A673 (cell line): ENCODE results near the gene CA7. TPM values are rescaled to one million over a fixed set of nuclear protein-coding genes. Genes with fewer than 3 reads are reported as not detected.

Source experiments
- BruUV-seq: library from RNA; stranded (reverse); fragments of 400-500 nt; replicated peaks from 2 replicates; lab custom pipeline; 2021; lab: Mats Ljungman, UMichigan
- CTCF ChIA-PET: fragments of 300-600 bp; sonication (Branson Sonifier 250); formaldehyde crosslinking; loops from one replicate; lab custom pipeline; 2022; ENCODE audit warnings: antibody characterized with exemption; lab: Charles Lee
- POLR2A ChIA-PET: fragments of 300-600 bp; sonication (Branson Sonifier 250); formaldehyde crosslinking; loops from one replicate; lab custom pipeline; 2022; ENCODE audit warnings: antibody characterized with exemption; ENCODE audit not compliant: low non-redundant PET; lab: Charles Lee
- DNase-seq: peaks from one replicate; pipeline ENCODE4 v3.0.0-alpha.2; 2015; ENCODE audit warnings: low spot score
- H3K27ac ChIP-seq: fragments of 200-600 bp; sonication (generic); 2 replicates; pipeline ENCODE4 v1.5.1; 2016; ENCODE audit warnings: mixed run types, low read depth, mild to moderate bottlenecking, mixed read lengths, antibody characterized with exemption, low read length; ENCODE audit not compliant: poor library complexity, severe bottlenecking
- H3K27me3 ChIP-seq: fragments of 200-600 bp; sonication (generic); replicated peaks from 2 replicates; pipeline ENCODE4 v1.6.1; 2017; ENCODE audit warnings: mixed run types, low read depth, mild to moderate bottlenecking, mixed read lengths, antibody characterized with exemption, low read length; ENCODE audit not compliant: insufficient read depth, poor library complexity
- H3K36me3 ChIP-seq: fragments of 200-600 bp; sonication (generic); 2 replicates; pipeline ENCODE4 v1.6.1; 2016; ENCODE audit warnings: mixed run types, mild to moderate bottlenecking, mixed read lengths, antibody characterized with exemption, low read length; ENCODE audit not compliant: insufficient read depth, poor library complexity, severe bottlenecking
- H3K4me1 ChIP-seq: fragments of 200-600 bp; sonication (generic); 2 replicates; pipeline ENCODE4 v1.6.1; 2017; ENCODE audit warnings: mixed run types, mild to moderate bottlenecking, mixed read lengths, antibody characterized with exemption, low read length; ENCODE audit not compliant: insufficient read depth, poor library complexity, severe bottlenecking
- H3K4me3 ChIP-seq: fragments of 200-600 bp; sonication (generic); 2 replicates; pipeline ENCODE4 v1.5.1; 2016; ENCODE audit warnings: low read depth, mixed run types, mild to moderate bottlenecking, mixed read lengths, low read length; ENCODE audit not compliant: poor library complexity, severe bottlenecking
- H3K9me3 ChIP-seq: fragments of 200-600 bp; sonication (generic); 2 replicates; pipeline ENCODE4 v1.6.1; 2016; ENCODE audit warnings: mixed run types, low read depth, mild to moderate bottlenecking, mixed read lengths, antibody characterized with exemption, low read length; ENCODE audit not compliant: poor library complexity, severe bottlenecking
- CTCF ChIP-seq: fragments of 300-800, 200-600 bp; sonication (generic); conservative IDR thresholded peaks from 2 replicates; pipeline ENCODE4 v1.5.1; 2017; ENCODE audit warnings: low read depth, mild to moderate bottlenecking, antibody characterized with exemption, low read length, moderate library complexity, mixed read lengths
- EZH2 ChIP-seq: fragments of 200-600 bp; sonication (generic); IDR thresholded peaks from 2 replicates; pipeline ENCODE4 v1.6.1; 2017; ENCODE audit warnings: borderline replicate concordance, low read depth, mild to moderate bottlenecking, mixed read lengths, antibody characterized with exemption, low read length; ENCODE audit not compliant: poor library complexity, severe bottlenecking
- intact Hi-C: fragments of 100-400 bp; cut with micrococcal nuclease; formaldehyde crosslinking; loops from one replicate; pipeline ENCODE4 v1.10.0; 2022; ENCODE audit not compliant: unreplicated experiment
- total RNA-seq: library from RNA; stranded (reverse); gene quantifications from 2 replicates; pipeline ENCODE4 v1.2.3, GENCODE V29; 2021

Gene CA7
- total RNA-seq, 1 experiment from 2014 or later: not detected

- TF ChIP-seq EZH2 (no peak), CTCF (no peak)
- no peak overlapping the region for H3K4me3 ChIP-seq
- DNase-seq: no peak
- H3K4me1 ChIP-seq: peaks cover 20% of the 10 kb centered on the region
- intact Hi-C loops: no loop called here
- no TSS peak for BruUV-seq
- H3K9me3 ChIP-seq: no peaks in the 10 kb centered on the region
- no peaks in the 10 kb centered on the region for H3K36me3 ChIP-seq
- no peak overlapping the region for H3K27ac ChIP-seq
- H3K27me3 ChIP-seq: no peaks in the 10 kb centered on the region
- ChIA-PET POLR2A (no interaction called here), CTCF (no interaction called here)
These were observed 57.4 kb downstream of the CA7 start for GRCh38 chr16:66901626-66902025.

GRCh38 chr16:66902648-66903543 lies 58.7 kb downstream of the CA7 start:
- no peak for TF ChIP-seq CTCF
- TF ChIP-seq EZH2: no peak
- intact Hi-C loops: no loop called here
- Histone ChIP-seq H3K27ac (no peak overlapping the region), H3K27me3 (no peaks in the 10 kb centered on the region), H3K4me1 (peaks cover 20% of the 10 kb centered on the region), H3K4me3 (no peak overlapping the region), H3K36me3 (no peaks in the 10 kb centered on the region), H3K9me3 (no peaks in the 10 kb centered on the region)
- no peak for DNase-seq
- CTCF ChIA-PET: no interaction called here
- BruUV-seq: no TSS peak
- POLR2A ChIA-PET: no interaction called here

Other genes starting within 250 kb of the CA7 start
- 25.5 and 31.1 TPM in 2 replicates for gene CMTM3, start 239.7 kb upstream of the CA7 start, total RNA-seq
- 30.3 and 37.7 TPM in 2 replicates for gene CMTM4, start 147.7 kb upstream of the CA7 start, total RNA-seq
- gene DYNC1LI2, start 92.8 kb upstream of the CA7 start, total RNA-seq: 149 and 164 TPM in 2 replicates
- 0.28 TPM in 1 of 2 replicates, not detected in the other for gene TERB1, start 42.8 kb upstream of the CA7 start, total RNA-seq
- 172 and 175 TPM in 2 replicates for gene NAE1, start 13.4 kb upstream of the CA7 start, total RNA-seq
- gene PDP2, start 36.1 kb downstream of the CA7 start, total RNA-seq: 40.5 and 42.0 TPM in 2 replicates
- not detected in 2 replicates for gene CDH16, start 74.5 kb downstream of the CA7 start, total RNA-seq
- gene RRAD, start 81.1 kb downstream of the CA7 start, total RNA-seq: 0.19 and 0.28 TPM in 2 replicates
- 97.4 and 108 TPM in 2 replicates for gene CIAO2B, start 90.0 kb downstream of the CA7 start, total RNA-seq
- 37.6 and 39.8 TPM in 2 replicates for gene CES2, start 91.1 kb downstream of the CA7 start, total RNA-seq
- gene CES3, start 116.9 kb downstream of the CA7 start, total RNA-seq: 3.0 and 3.9 TPM in 2 replicates
- 0.15 TPM in 1 of 2 replicates, not detected in the other for gene CES4A, start 144.2 kb downstream of the CA7 start, total RNA-seq
- gene CBFB, start 184.7 kb downstream of the CA7 start, total RNA-seq: 173 and 185 TPM in 2 replicates